ENCODE results near the gene AGBL1. TPM values are rescaled to one million over a fixed set of nuclear protein-coding genes. Genes with fewer than 3 reads are reported as not detected.

AGBL1 gene
- polyA plus RNA-seq, 1 donor (not counting 4 experiments of a cell fraction or from before 2014, with no cell fraction given), result not detected

DNA sequence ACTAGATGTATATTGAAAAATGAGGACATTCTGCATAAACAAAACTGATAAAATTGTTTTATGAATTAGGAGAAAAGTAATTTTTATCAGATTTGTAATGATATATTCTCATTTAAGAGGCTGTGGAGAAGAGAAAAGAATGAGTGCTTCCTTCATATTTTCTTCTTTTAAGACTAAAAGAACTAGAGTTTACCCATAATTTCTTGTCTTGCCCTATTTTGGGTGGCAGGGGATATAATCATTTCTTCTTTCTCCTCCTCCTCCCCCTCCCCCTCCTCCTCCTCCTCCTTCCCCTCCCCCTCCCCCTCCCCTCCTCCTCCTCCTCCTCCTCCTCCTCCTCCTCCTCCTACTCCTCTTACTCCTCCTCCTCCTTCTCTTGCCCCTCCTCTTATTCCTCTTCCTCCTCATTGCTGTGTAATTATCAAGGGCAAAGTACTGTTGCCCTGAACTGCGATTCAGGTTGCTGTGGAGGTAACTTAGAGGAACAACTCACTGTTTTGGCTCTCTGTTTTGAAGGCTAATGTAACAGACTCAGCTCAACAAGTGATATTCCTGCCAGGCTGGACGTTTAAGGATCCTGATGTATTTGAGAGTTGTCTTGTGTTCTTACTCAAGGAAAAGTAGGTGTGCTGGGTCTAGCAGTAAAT, 555.4 kb downstream of the AGBL1 start:
- FAIRE-seq, result no peak
- Histone ChIP-seq H4K20me1 (ENCODE audit: control insufficient read depth, extremely low read depth, insufficient read depth, low read length) (no peaks in the 10 kb centered on the region), H3K79me2 (ENCODE audit: control insufficient read depth, insufficient read depth, low read length) (no peaks in the 10 kb centered on the region), H3K27me3 (ENCODE audit: control insufficient read depth, extremely low read depth, insufficient read depth, low read length) (no peaks in the 10 kb centered on the region), H2AFZ (ENCODE audit: control insufficient read depth, low read length) (no peak overlapping the region), H3K36me3 (ENCODE audit: control insufficient read depth in 2 of 2, extremely low read depth in 1 of 2, insufficient read depth in 2 of 2, low read length in 2 of 2) (no peaks in the 10 kb centered on the region), H3K4me3 (ENCODE audit: control insufficient read depth in 2 of 3, extremely low read depth in 1 of 3, insufficient read depth in 2 of 3, low read depth in 1 of 3, low read length in 3 of 3) (no peak overlapping the region), H3K4me1 (ENCODE audit: control insufficient read depth, extremely low read depth, insufficient read depth, low read length) (no peaks in the 10 kb centered on the region), H3K9me1 (ENCODE audit: control insufficient read depth, extremely low read depth, insufficient read depth, low read length) (no peaks in the 10 kb centered on the region), H3K9me3 (ENCODE audit: control insufficient read depth, low read depth, low read length) (no peaks in the 10 kb centered on the region), H3K4me2 (ENCODE audit: control insufficient read depth, extremely low read depth, insufficient read depth, low read depth, low read length) (no peak overlapping the region), H3K9ac (ENCODE audit: control insufficient read depth, extremely low read depth, insufficient read depth, low read length) (no peak overlapping the region), H3K27ac (ENCODE audit: control insufficient read depth, insufficient read depth, low read length) (no peak overlapping the region)
- DNase-seq (ENCODE audit: low read depth, low spot score), result no peak
- TF ChIP-seq EZH2 (IDR thresholded peaks at IDR 0.05; ENCODE audit: low read length), result no peak
- TF ChIP-seq, protein P1, sequence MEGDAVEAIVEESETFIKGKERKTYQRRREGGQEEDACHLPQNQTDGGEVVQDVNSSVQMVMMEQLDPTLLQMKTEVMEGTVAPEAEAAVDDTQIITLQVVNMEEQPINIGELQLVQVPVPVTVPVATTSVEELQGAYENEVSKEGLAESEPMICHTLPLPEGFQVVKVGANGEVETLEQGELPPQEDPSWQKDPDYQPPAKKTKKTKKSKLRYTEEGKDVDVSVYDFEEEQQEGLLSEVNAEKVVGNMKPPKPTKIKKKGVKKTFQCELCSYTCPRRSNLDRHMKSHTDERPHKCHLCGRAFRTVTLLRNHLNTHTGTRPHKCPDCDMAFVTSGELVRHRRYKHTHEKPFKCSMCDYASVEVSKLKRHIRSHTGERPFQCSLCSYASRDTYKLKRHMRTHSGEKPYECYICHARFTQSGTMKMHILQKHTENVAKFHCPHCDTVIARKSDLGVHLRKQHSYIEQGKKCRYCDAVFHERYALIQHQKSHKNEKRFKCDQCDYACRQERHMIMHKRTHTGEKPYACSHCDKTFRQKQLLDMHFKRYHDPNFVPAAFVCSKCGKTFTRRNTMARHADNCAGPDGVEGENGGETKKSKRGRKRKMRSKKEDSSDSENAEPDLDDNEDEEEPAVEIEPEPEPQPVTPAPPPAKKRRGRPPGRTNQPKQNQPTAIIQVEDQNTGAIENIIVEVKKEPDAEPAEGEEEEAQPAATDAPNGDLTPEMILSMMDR (optimal IDR thresholded peaks at IDR 0.05 in 1 of 3, IDR thresholded peaks at IDR 0.05 in 1 of 3, conservative IDR thresholded peaks at IDR 0.05 in 1 of 3; ENCODE audit: extremely low read depth in 1 of 3, insufficient read depth in 2 of 3, low read length in 3 of 3), result no peak
- dilution Hi-C loops (cut with MboI; ENCODE audit: extremely low pct_ligation_motif_present, low sequenced_read_pairs), result no loop called here

DNA sequence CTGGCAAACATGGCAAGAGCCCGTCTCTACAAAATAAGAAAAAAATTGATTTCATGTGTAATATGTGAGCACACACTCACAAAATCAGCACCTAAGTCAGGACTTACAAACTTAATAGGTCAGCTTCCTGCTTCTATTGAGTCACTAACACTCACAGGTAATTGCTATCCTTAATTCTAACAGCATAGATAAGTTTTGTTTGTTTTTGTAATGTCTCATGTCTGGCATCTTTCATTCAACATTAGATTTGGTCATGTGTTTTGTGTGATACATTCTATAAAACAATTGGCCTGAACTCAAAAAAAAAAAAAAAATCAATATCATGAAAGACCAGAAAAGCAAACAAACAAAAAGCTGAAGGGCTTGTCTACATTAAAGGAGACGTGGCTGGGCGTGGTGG, 564.7 kb downstream of the AGBL1 start:
- H2AFZ ChIP-seq (ENCODE audit: control insufficient read depth, low read length), result no peak overlapping the region
- H3K79me2 ChIP-seq (ENCODE audit: control insufficient read depth, insufficient read depth, low read length), result no peaks in the 10 kb centered on the region
- no peaks in the 10 kb centered on the region for H4K20me1 ChIP-seq (ENCODE audit: control insufficient read depth, extremely low read depth, insufficient read depth, low read length)
- no peak overlapping the region for H3K27ac ChIP-seq (ENCODE audit: control insufficient read depth, insufficient read depth, low read length)
- dilution Hi-C loops (cut with MboI; ENCODE audit: extremely low pct_ligation_motif_present, low sequenced_read_pairs), result no loop called here
- no peaks in the 10 kb centered on the region for H3K9me3 ChIP-seq (ENCODE audit: control insufficient read depth, low read depth, low read length)
- no peaks in the 10 kb centered on the region for H3K36me3 ChIP-seq (ENCODE audit: control insufficient read depth in 2 of 2, extremely low read depth in 1 of 2, insufficient read depth in 2 of 2, low read length in 2 of 2)
- H3K27me3 ChIP-seq (ENCODE audit: control insufficient read depth, extremely low read depth, insufficient read depth, low read length), result no peaks in the 10 kb centered on the region
- TF ChIP-seq EZH2 (IDR thresholded peaks at IDR 0.05; ENCODE audit: low read length), result no peak
- TF ChIP-seq, protein P1 (optimal IDR thresholded peaks at IDR 0.05 in 1 of 3, IDR thresholded peaks at IDR 0.05 in 1 of 3, conservative IDR thresholded peaks at IDR 0.05 in 1 of 3; ENCODE audit: extremely low read depth in 1 of 3, insufficient read depth in 2 of 3, low read length in 3 of 3), result no peak
- no peak for DNase-seq (ENCODE audit: low read depth, low spot score)
- no peaks in the 10 kb centered on the region for H3K4me1 ChIP-seq (ENCODE audit: control insufficient read depth, extremely low read depth, insufficient read depth, low read length)
- H3K4me2 ChIP-seq (ENCODE audit: control insufficient read depth, extremely low read depth, insufficient read depth, low read depth, low read length), result no peak overlapping the region
- no peak for FAIRE-seq
- no peaks in the 10 kb centered on the region for H3K9me1 ChIP-seq (ENCODE audit: control insufficient read depth, extremely low read depth, insufficient read depth, low read length)
- no peak overlapping the region for H3K4me3 ChIP-seq (ENCODE audit: control insufficient read depth in 2 of 3, extremely low read depth in 1 of 3, insufficient read depth in 2 of 3, low read depth in 1 of 3, low read length in 3 of 3)
- H3K9ac ChIP-seq (ENCODE audit: control insufficient read depth, extremely low read depth, insufficient read depth, low read length), result no peak overlapping the region
